GM12864 (cell line): Measurements from ENCODE around the gene NXNL1.
"Not testable (repeated sequence)": the region's sequence is repeated elsewhere in the genome, so short reads cannot be mapped to it uniquely, and the experiment has no call there.

Experiments used
- DNase-seq: peaks from one replicate; pipeline ENCODE4 v3.0.0-alpha.2; 2011; ENCODE audit warnings: low read depth
- H3K4me3 ChIP-seq: 2 replicates; pipeline ENCODE4 v1.5.1; 2011; ENCODE audit warnings: mild to moderate bottlenecking, low read depth, low read length, control low read depth
- CTCF ChIP-seq: IDR thresholded peaks from 2 replicates; pipeline ENCODE4 v1.5.1; 2011; ENCODE audit warnings: low read depth, mild to moderate bottlenecking, moderate library complexity, low read length, control low read depth, inconsistent platforms; ENCODE audit errors: missing control alignments

The NXNL1 gene

DNA sequence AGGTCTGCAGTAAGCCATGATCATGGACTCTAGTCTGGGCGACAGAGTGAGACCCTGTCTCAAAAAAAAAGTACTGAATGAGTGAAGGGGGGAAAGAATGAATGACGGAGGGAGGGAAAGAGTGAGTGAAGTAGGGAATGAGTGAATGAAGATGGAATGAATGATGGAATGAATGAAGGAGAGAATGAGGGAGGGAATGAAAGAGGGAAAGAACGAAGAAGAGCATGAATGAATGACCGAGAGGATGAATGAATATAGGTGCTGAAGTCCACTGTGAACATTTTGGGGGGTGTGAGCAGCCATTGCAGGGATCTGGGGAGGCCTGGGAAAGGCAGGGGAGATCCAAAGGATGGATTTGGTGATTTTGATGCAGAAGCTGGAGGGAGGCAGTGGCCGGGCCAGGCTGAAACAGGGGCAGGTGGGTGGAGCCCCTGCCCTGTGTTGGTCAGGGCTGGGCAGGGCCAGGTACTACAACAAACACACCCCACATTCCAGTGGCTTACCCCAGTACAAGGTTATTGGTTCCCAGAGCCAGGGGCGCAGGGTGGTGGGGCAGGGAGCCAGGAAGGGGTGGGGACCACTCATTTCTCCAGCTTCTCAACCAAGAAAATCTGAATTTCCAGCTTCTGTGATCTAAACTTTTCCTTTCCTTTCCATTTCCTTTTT, 23.9 kb upstream of the NXNL1 start:
- no peak for TF ChIP-seq CTCF
- no peak overlapping the region for H3K4me3 ChIP-seq
- no peak for DNase-seq

DNA sequence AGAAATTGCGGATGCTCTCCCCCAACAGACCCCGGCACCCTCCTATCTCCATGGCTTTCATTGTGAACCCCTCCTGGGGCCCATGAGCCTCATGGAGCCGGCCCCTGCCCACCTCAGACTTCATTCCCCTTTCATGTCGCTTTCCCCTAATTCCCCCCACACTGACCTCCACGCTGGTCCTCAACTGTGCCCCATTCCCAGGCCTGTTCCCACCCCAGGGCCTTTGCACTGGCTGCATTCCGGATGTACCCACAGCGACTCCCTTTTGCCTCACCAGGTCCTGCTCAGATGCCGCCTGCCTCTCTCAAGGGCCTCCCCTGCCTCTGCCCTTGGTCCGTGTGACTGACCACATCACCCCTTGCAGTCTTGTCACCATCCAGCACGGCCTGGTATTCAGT, 22.9 kb upstream of the NXNL1 start:
- TF ChIP-seq CTCF: no peak
- no peak for DNase-seq
- no peak overlapping the region for H3K4me3 ChIP-seq

- no peak overlapping the region for H3K4me3 ChIP-seq
- no peak for DNase-seq
- no peak for TF ChIP-seq CTCF
Measured at GRCh38 chr19:17482877-17483604, 22.3 kb upstream of the NXNL1 start.

GRCh38 chr19:17481986-17482385, 21.3 kb upstream of the NXNL1 start:
- DNase-seq: no peak
- no peak for TF ChIP-seq CTCF
- no peak overlapping the region for H3K4me3 ChIP-seq

GRCh38 chr19:17479325-17479791, 18.6 kb upstream of the NXNL1 start:
- no peak for DNase-seq
- TF ChIP-seq CTCF: no peak

DNA sequence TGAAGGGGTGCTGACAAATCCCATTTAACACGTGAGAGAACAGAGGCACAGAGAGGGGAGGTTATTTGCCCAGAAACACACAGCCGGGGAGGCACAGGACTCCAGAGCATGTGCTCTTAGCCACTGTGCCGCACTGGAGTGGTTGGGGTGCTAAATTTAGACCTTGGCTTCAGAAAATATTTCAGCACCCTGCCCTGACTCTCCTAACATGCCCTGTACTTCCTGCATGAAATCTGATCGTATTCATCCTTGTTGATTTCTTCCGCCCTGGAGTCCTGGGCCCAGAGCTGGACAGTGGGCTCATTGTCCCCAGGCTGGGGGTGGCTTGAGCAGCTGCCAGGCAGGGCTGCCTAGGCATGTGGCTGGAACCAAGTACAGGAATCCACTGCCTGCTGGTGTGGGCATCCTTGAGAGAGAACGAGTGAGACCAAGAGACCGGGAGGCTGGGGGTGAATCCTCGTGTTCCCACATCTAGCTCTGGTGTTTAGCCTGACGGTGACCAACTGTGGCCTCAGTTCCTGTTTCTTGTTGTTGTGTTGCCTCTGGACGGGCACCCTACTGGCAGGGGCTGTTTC, 14.9 kb upstream of the NXNL1 start:
- no peak overlapping the region for H3K4me3 ChIP-seq
- no peak for DNase-seq
- no peak for TF ChIP-seq CTCF

More at GRCh38 chr19:17479325-17479791, 18.6 kb upstream of the NXNL1 start:
- no peak overlapping the region for H3K4me3 ChIP-seq

DNA sequence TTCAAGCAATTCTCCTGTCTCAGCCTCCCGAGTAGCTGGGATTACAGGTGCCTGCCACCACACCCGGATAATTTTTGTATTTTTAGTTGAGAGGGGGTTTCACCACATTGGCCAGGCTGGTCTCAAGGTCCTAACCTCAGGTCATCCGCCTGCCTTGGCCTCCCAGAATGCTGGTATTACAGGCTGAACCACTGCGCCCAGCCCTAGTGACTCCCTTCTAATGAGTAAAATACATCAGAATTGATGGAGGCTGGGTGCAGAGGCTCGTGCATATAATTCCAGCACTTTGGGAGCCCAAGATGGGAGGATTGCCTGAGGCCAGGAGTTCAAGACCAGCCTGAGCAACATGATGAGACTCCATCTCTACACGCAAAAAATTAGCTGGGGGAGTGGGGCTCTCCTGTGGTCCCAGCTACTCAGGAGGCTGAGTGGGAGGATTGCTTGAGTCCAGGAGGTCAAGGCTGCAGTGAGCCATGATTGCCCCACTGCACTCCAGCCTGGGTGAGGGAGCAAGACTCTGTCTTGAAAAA, 14.3 kb upstream of the NXNL1 start:
- not testable (repeated sequence) for H3K4me3 ChIP-seq, DNase-seq
